Type B pancreatic cell (in vitro differentiated cells): ENCODE data around the gene KIAA0586. TPM values are rescaled to one million over a fixed set of nuclear protein-coding genes. Genes with fewer than 3 reads are reported as not detected.

Source experiments
- DNase-seq: peaks from one replicate; pipeline ENCODE4 v3.0.0; 2021; ENCODE audit warnings: mixed read lengths; ENCODE audit not compliant: unreplicated experiment; ENCODE audit errors: extremely low spot score
- H3K27ac Mint-ChIP-seq: 2 replicates; pipeline ENCODE4 v1.8.0; 2021; ENCODE audit warnings: mild to moderate bottlenecking, mixed read lengths
- H3K27me3 Mint-ChIP-seq: 2 replicates; pipeline ENCODE4 v1.8.0; 2021; ENCODE audit warnings: mixed read lengths
- H3K36me3 Mint-ChIP-seq: 2 replicates; pipeline ENCODE4 v1.8.0; 2021; ENCODE audit warnings: mixed read lengths
- H3K4me1 Mint-ChIP-seq: one replicate; pipeline ENCODE4 v1.8.0; 2021; ENCODE audit warnings: mixed read lengths; ENCODE audit not compliant: unreplicated experiment
- H3K4me3 Mint-ChIP-seq: 2 replicates; pipeline ENCODE4 v1.8.0; 2021; ENCODE audit warnings: mild to moderate bottlenecking, mixed read lengths
- H3K9me3 Mint-ChIP-seq: 2 replicates; pipeline ENCODE4 v1.8.0; 2021; ENCODE audit warnings: mixed read lengths
- CTCF ChIP-seq: fragments of 200-600 bp; sonication (generic); conservative IDR thresholded peaks from 2 replicates; pipeline ENCODE4 v1.5.0; 2021; ENCODE audit warnings: antibody characterized with exemption, mild to moderate bottlenecking
- total RNA-seq: library from RNA; stranded (reverse); gene quantifications from 2 replicates; pipeline ENCODE4 v1.2.1, GENCODE V29; 2021; ENCODE audit warnings: low replicate concordance

KIAA0586 gene
- total RNA-seq, 1 donor from 2014 or later = 24.1 TPM

GRCh38 chr14:58537004-58537403, 109.5 kb downstream of the KIAA0586 start:
- TF ChIP-seq CTCF = no peak
- H3K4me1 Mint-ChIP-seq = peaks cover 42% of the 10 kb centered on the region
- no peak for DNase-seq
- no peaks in the 10 kb centered on the region for H3K9me3 Mint-ChIP-seq
- H3K27me3 Mint-ChIP-seq = no peaks in the 10 kb centered on the region
- H3K36me3 Mint-ChIP-seq = no peaks in the 10 kb centered on the region
- no peak overlapping the region for H3K27ac Mint-ChIP-seq
- no peak overlapping the region for H3K4me3 Mint-ChIP-seq

GRCh38 chr14:58540749-58541632, 113.5 kb downstream of the KIAA0586 start:
- H3K36me3 Mint-ChIP-seq = peaks cover 13% of the 10 kb centered on the region
- H3K4me1 Mint-ChIP-seq = peaks cover 20% of the 10 kb centered on the region
- peaks cover 14% of the 10 kb centered on the region for H3K9me3 Mint-ChIP-seq
- DNase-seq = no peak
- no peak overlapping the region for H3K4me3 Mint-ChIP-seq
- H3K27ac Mint-ChIP-seq = no peak overlapping the region
- no peak for TF ChIP-seq CTCF
- no peaks in the 10 kb centered on the region for H3K27me3 Mint-ChIP-seq

GRCh38 chr14:58541633-58542022, 114.1 kb downstream of the KIAA0586 start:
- no peak overlapping the region for H3K27ac Mint-ChIP-seq
- H3K9me3 Mint-ChIP-seq = peaks cover 14% of the 10 kb centered on the region
- H3K4me3 Mint-ChIP-seq = no peak overlapping the region
- peaks cover 20% of the 10 kb centered on the region for H3K4me1 Mint-ChIP-seq
- no peak for DNase-seq
- peaks cover 13% of the 10 kb centered on the region for H3K36me3 Mint-ChIP-seq
- H3K27me3 Mint-ChIP-seq = no peaks in the 10 kb centered on the region
- no peak for TF ChIP-seq CTCF

- Mint-ChIP-seq H3K27ac (no peak overlapping the region), H3K9me3 (peaks cover 14% of the 10 kb centered on the region), H3K27me3 (no peaks in the 10 kb centered on the region), H3K4me3 (no peak overlapping the region), H3K36me3 (peaks cover 13% of the 10 kb centered on the region), H3K4me1 (peaks cover 26% of the 10 kb centered on the region)
- no peak for DNase-seq
- no peak for TF ChIP-seq CTCF
Observed at GRCh38 chr14:58543253-58543652, 115.7 kb downstream of the KIAA0586 start.

- H3K27me3 Mint-ChIP-seq = no peaks in the 10 kb centered on the region
- H3K9me3 Mint-ChIP-seq = peaks cover 14% of the 10 kb centered on the region
- no peak overlapping the region for H3K4me3 Mint-ChIP-seq
- DNase-seq = no peak
- TF ChIP-seq CTCF = no peak
- H3K4me1 Mint-ChIP-seq = peaks cover 19% of the 10 kb centered on the region
- peaks cover 13% of the 10 kb centered on the region for H3K36me3 Mint-ChIP-seq
- H3K27ac Mint-ChIP-seq = no peak overlapping the region
Observed at GRCh38 chr14:58547649-58548048, 120.1 kb downstream of the KIAA0586 start.
